Measurements from ENCODE around the gene NCOR1. TPM values are rescaled to one million over a fixed set of nuclear protein-coding genes. Genes with fewer than 3 reads are reported as not detected.
A peak's percentile ranks its signal among the peaks of the same experiment; 100 is the strongest.

Gene NCOR1
- total RNA-seq, 2 donors from 2014 or later = 117 to 130 TPM

- no peak overlapping the region for H3K27ac Mint-ChIP-seq
- ATAC-seq (replicated peaks in 1 of 2) (no peak), DNase-seq (no peak)
- peaks cover 5 to 22% of the 10 kb centered on the region in 2 donors for H3K36me3 Mint-ChIP-seq (ENCODE audit: insufficient read depth in 2 of 2)
- peaks cover 4% of the 10 kb centered on the region for H3K4me1 Mint-ChIP-seq (ENCODE audit: low read depth)
- H3K27me3 Mint-ChIP-seq (ENCODE audit: low read depth) = no peaks in the 10 kb centered on the region
- H3K9me3 Mint-ChIP-seq = no peaks in the 10 kb centered on the region
- no peak overlapping the region for H3K4me3 Mint-ChIP-seq
Measured at GRCh38 chr17:16019347-16019746, 196.0 kb downstream of the NCOR1 start.

- Mint-ChIP-seq H3K36me3 (ENCODE audit: insufficient read depth in 2 of 2) (peaks cover 4 to 19% of the 10 kb centered on the region in 2 donors), H3K27me3 (ENCODE audit: low read depth) (no peaks in the 10 kb centered on the region), H3K4me1 (ENCODE audit: low read depth) (peaks cover 12% of the 10 kb centered on the region), H3K27ac (no peak overlapping the region), H3K9me3 (no peaks in the 10 kb centered on the region), H3K4me3 (no peak overlapping the region)
- DNase-seq = no peak
- no peak for ATAC-seq (replicated peaks in 1 of 2)
Measured at GRCh38 chr17:16013943-16014407, 201.4 kb downstream of the NCOR1 start.

- peaks cover 20 to 53% of the 10 kb centered on the region in 2 donors for H3K36me3 Mint-ChIP-seq (ENCODE audit: insufficient read depth in 2 of 2)
- H3K9me3 Mint-ChIP-seq = no peaks in the 10 kb centered on the region
- no peaks in the 10 kb centered on the region for H3K27me3 Mint-ChIP-seq (ENCODE audit: low read depth)
- DNase-seq (peak; percentile 8), ATAC-seq (replicated peaks in 1 of 2) (peak; percentile 73 to 90)
- H3K4me1 Mint-ChIP-seq (ENCODE audit: low read depth) = peaks cover 24% of the 10 kb centered on the region
- no peak overlapping the region for H3K4me3 Mint-ChIP-seq
- H3K27ac Mint-ChIP-seq = peak overlapping the region; percentile 37
Measured at GRCh38 chr17:16007439-16007838, 207.9 kb downstream of the NCOR1 start.

GRCh38 chr17:16005636-16006035 is 209.7 kb downstream of the NCOR1 start:
- peaks cover 0 to 1% of the 10 kb centered on the region in 2 donors for H3K9me3 Mint-ChIP-seq
- no peak for DNase-seq
- no peak overlapping the region for H3K4me3 Mint-ChIP-seq
- no peak for ATAC-seq (replicated peaks in 1 of 2)
- H3K27me3 Mint-ChIP-seq (ENCODE audit: low read depth) = no peaks in the 10 kb centered on the region
- peaks cover 29 to 67% of the 10 kb centered on the region in 2 donors for H3K36me3 Mint-ChIP-seq (ENCODE audit: insufficient read depth in 2 of 2)
- no peak overlapping the region for H3K27ac Mint-ChIP-seq
- H3K4me1 Mint-ChIP-seq (ENCODE audit: low read depth) = peaks cover 33% of the 10 kb centered on the region

GRCh38 chr17:16003841-16004240 is 211.5 kb downstream of the NCOR1 start:
- Mint-ChIP-seq H3K4me1 (ENCODE audit: low read depth) (peaks cover 35% of the 10 kb centered on the region), H3K36me3 (ENCODE audit: insufficient read depth in 2 of 2) (peaks cover 31 to 65% of the 10 kb centered on the region in 2 donors), H3K9me3 (peaks cover 0 to 1% of the 10 kb centered on the region in 2 donors), H3K4me3 (no peak overlapping the region), H3K27ac (no peak overlapping the region), H3K27me3 (ENCODE audit: low read depth) (no peaks in the 10 kb centered on the region)
- ATAC-seq (replicated peaks in 1 of 2) (no peak), DNase-seq (no peak)

- H3K36me3 Mint-ChIP-seq (ENCODE audit: insufficient read depth in 2 of 2) = peaks cover 20 to 55% of the 10 kb centered on the region in 2 donors
- H3K27me3 Mint-ChIP-seq (ENCODE audit: low read depth) = no peaks in the 10 kb centered on the region
- no peak overlapping the region for H3K27ac Mint-ChIP-seq
- H3K4me1 Mint-ChIP-seq (ENCODE audit: low read depth) = peaks cover 25% of the 10 kb centered on the region
- ATAC-seq (replicated peaks in 1 of 2) (no peak), DNase-seq (no peak)
- H3K9me3 Mint-ChIP-seq = peaks cover 0 to 1% of the 10 kb centered on the region in 2 donors
- H3K4me3 Mint-ChIP-seq = no peak overlapping the region
Measured at GRCh38 chr17:16002708-16003260, 212.6 kb downstream of the NCOR1 start.

- Mint-ChIP-seq H3K27me3 (ENCODE audit: low read depth) (no peaks in the 10 kb centered on the region), H3K36me3 (ENCODE audit: insufficient read depth in 2 of 2) (peaks cover 17 to 47% of the 10 kb centered on the region in 2 donors), H3K27ac (peak overlapping the region; percentile 64), H3K9me3 (peaks cover 0 to 1% of the 10 kb centered on the region in 2 donors), H3K4me3 (peak overlapping the region; percentile 95 to 96), H3K4me1 (ENCODE audit: low read depth) (peaks cover 30% of the 10 kb centered on the region)
- DNase-seq (no peak), ATAC-seq (replicated peaks in 1 of 2) (peak in 1 of 2 donors; percentile 1)
Measured at GRCh38 chr17:16001226-16001897, 214.0 kb downstream of the NCOR1 start.

GRCh38 chr17:15999974-16000827 is 215.1 kb downstream of the NCOR1 start:
- peak in 1 of 2 donors; percentile 55 for DNase-seq

GRCh38 chr17:15999141-15999973 is 216.0 kb downstream of the NCOR1 start, which contains the start of the genes TTC19 and ZSWIM7:
Gene TTC19, plus strand, starts transcription at chr17:15999824. Its CDS starts 25 bp downstream, at chr17:15999849.
Gene ZSWIM7, minus strand, starts transcription at chr17:15999704. Its CDS starts 110 bp downstream, at chr17:15999594.
- H3K36me3 Mint-ChIP-seq (ENCODE audit: insufficient read depth in 2 of 2) = peaks cover 17 to 33% of the 10 kb centered on the region in 2 donors
- DNase-seq (peak; percentile 95 to 97), ATAC-seq (replicated peaks in 1 of 2) (peak; percentile 92 to 94)
- H3K27ac Mint-ChIP-seq = peak within 1 kb of the TSS; percentile 83
- H3K4me3 Mint-ChIP-seq = peak within 1 kb of the TSS; percentile 95 to 96
- H3K27me3 Mint-ChIP-seq (ENCODE audit: low read depth) = no peaks in the 10 kb centered on the region
- H3K9me3 Mint-ChIP-seq = peaks cover 0 to 1% of the 10 kb centered on the region in 2 donors
- peaks cover 30% of the 10 kb centered on the region for H3K4me1 Mint-ChIP-seq (ENCODE audit: low read depth)

More at GRCh38 chr17:15999974-16000827, 215.1 kb downstream of the NCOR1 start:
- Mint-ChIP-seq H3K27me3 (ENCODE audit: low read depth) (no peaks in the 10 kb centered on the region), H3K9me3 (peaks cover 0 to 1% of the 10 kb centered on the region in 2 donors), H3K4me3 (peak overlapping the region; percentile 95 to 96), H3K36me3 (ENCODE audit: insufficient read depth in 2 of 2) (peaks cover 17 to 40% of the 10 kb centered on the region in 2 donors), H3K27ac (peak overlapping the region; percentile 64), H3K4me1 (ENCODE audit: low read depth) (peaks cover 30% of the 10 kb centered on the region)
- ATAC-seq (replicated peaks in 1 of 2) = peak in 1 of 2 donors; percentile 49

- DNase-seq = no peak
- Mint-ChIP-seq H3K4me3 (peak overlapping the region; percentile 81 to 95), H3K36me3 (ENCODE audit: insufficient read depth in 2 of 2) (peaks cover 16 to 24% of the 10 kb centered on the region in 2 donors), H3K27ac (no peak overlapping the region), H3K27me3 (ENCODE audit: low read depth) (no peaks in the 10 kb centered on the region), H3K9me3 (peaks cover 0 to 1% of the 10 kb centered on the region in 2 donors), H3K4me1 (ENCODE audit: low read depth) (peaks cover 30% of the 10 kb centered on the region)
- no peak for ATAC-seq (replicated peaks in 1 of 2)
Measured at GRCh38 chr17:15998031-15998562, 217.2 kb downstream of the NCOR1 start.

GRCh38 chr17:15996322-15996721 is 219.0 kb downstream of the NCOR1 start:
- Mint-ChIP-seq H3K27me3 (ENCODE audit: low read depth) (no peaks in the 10 kb centered on the region), H3K4me3 (no peak overlapping the region), H3K9me3 (no peaks in the 10 kb centered on the region), H3K36me3 (ENCODE audit: insufficient read depth in 2 of 2) (peaks cover 9% of the 10 kb centered on the region in 2 donors), H3K27ac (no peak overlapping the region), H3K4me1 (ENCODE audit: low read depth) (peaks cover 15% of the 10 kb centered on the region)
- DNase-seq (no peak), ATAC-seq (replicated peaks in 1 of 2) (no peak)
